ENCODE results near the gene TMEM151B.
"Not testable (repeated sequence)": the region's sequence is repeated elsewhere in the genome, so short reads cannot be mapped to it uniquely, and the experiment has no call there.

Gene TMEM151B

GRCh38 chr6:44228433-44228832 lies 41.8 kb upstream of the TMEM151B start:
- in situ Hi-C loops (cut with MboI; ENCODE audit: low pct_unique_long_range_greater_than_20kb, low sequenced_read_pairs, unreplicated experiment): no loop called here
- no peak for TF ChIP-seq CTCF (IDR thresholded peaks at IDR 0.05; ENCODE audit: extremely low read depth, insufficient read depth, missing control alignments)
- DNase-seq (ENCODE audit: low spot score): no peak

DNA sequence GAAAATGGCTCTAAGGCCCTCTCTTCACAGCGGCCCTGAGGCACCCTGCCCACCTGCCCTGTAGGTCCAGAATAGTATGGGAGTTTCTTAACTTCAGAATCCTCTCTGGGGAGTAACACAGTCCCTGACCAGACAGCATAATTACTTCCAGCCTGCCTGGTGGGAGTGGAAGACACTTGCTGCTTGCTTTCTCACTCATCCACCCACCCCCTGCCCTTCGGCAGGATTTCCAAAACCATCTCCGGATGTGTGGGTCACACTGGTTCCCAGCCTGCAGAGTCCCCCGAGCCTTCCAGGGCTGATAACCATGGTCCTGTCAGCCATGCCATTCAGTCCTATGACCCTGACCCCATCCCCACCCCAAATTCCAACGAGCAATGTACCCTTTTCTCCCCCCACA lies 41.4 kb upstream of the TMEM151B start:
- DNase-seq (ENCODE audit: low spot score): no peak
- no peak for TF ChIP-seq CTCF (IDR thresholded peaks at IDR 0.05; ENCODE audit: extremely low read depth, insufficient read depth, missing control alignments)
- in situ Hi-C loops (cut with MboI; ENCODE audit: low pct_unique_long_range_greater_than_20kb, low sequenced_read_pairs, unreplicated experiment): no loop called here

DNA sequence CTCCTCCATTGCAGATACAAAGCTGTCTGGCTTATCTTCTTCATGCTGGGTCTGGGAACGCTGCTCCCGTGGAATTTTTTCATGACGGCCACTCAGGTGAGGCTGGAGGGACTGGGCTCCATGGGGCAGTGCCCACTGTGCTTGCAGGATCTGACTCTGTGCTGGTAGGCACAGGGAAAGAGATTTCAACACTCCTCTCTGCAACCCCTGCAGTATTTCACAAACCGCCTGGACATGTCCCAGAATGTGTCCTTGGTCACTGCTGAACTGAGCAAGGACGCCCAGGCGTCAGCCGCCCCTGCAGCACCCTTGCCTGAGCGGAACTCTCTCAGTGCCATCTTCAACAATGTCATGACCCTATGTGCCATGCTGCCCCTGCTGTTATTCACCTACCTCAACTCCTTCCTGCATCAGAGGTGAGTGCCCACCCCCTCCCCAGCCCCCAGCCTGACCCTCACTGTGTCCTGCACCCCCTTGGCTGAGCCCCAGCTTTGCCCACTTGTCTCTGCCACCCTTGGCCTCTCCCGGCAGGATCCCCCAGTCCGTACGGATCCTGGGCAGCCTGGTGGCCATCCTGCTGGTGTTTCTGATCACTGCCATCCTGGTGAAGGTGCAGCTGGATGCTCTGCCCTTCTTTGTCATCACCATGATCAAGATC lies 40.7 kb upstream of the TMEM151B start:
- in situ Hi-C loops (cut with MboI; ENCODE audit: low pct_unique_long_range_greater_than_20kb, low sequenced_read_pairs, unreplicated experiment): no loop called here
- DNase-seq (ENCODE audit: low spot score): no peak
- TF ChIP-seq CTCF (IDR thresholded peaks at IDR 0.05; ENCODE audit: extremely low read depth, insufficient read depth, missing control alignments): no peak

DNA sequence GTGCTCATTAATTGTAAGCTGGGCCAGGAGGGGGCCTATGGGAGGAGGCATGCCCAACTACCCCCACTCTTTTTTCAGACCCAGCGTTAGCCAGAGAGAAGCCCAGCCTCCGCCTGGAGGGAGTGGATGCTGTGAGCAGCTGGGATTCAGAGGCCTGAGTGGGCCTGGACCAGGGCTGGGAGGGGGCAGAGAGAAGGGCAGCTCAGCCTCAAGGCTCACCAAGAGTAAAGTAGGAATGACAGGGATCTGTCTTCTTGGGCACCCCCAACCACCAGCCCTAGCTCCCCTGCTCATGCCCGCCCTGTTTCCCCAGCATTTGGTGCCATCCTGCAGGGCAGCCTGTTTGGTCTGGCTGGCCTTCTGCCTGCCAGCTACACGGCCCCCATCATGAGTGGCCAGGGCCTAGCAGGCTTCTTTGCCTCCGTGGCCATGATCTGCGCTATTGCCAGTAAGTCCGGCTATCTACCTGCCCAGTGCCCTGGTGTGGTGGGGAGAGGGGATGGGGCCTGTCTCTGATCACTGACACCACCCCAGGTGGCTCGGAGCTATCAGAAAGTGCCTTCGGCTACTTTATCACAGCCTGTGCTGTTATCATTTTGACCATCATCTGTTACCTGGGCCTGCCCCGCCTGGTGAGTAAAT lies 40.1 kb upstream of the TMEM151B start:
- in situ Hi-C loops (cut with MboI; ENCODE audit: low pct_unique_long_range_greater_than_20kb, low sequenced_read_pairs, unreplicated experiment): no loop called here
- DNase-seq (ENCODE audit: low spot score): no peak
- no peak for TF ChIP-seq CTCF (IDR thresholded peaks at IDR 0.05; ENCODE audit: extremely low read depth, insufficient read depth, missing control alignments)

GRCh38 chr6:44231426-44231825 lies 38.8 kb upstream of the TMEM151B start:
- DNase-seq (ENCODE audit: low spot score); in situ Hi-C loops (cut with MboI; ENCODE audit: low pct_unique_long_range_greater_than_20kb, low sequenced_read_pairs, unreplicated experiment): not testable (repeated sequence)

DNA sequence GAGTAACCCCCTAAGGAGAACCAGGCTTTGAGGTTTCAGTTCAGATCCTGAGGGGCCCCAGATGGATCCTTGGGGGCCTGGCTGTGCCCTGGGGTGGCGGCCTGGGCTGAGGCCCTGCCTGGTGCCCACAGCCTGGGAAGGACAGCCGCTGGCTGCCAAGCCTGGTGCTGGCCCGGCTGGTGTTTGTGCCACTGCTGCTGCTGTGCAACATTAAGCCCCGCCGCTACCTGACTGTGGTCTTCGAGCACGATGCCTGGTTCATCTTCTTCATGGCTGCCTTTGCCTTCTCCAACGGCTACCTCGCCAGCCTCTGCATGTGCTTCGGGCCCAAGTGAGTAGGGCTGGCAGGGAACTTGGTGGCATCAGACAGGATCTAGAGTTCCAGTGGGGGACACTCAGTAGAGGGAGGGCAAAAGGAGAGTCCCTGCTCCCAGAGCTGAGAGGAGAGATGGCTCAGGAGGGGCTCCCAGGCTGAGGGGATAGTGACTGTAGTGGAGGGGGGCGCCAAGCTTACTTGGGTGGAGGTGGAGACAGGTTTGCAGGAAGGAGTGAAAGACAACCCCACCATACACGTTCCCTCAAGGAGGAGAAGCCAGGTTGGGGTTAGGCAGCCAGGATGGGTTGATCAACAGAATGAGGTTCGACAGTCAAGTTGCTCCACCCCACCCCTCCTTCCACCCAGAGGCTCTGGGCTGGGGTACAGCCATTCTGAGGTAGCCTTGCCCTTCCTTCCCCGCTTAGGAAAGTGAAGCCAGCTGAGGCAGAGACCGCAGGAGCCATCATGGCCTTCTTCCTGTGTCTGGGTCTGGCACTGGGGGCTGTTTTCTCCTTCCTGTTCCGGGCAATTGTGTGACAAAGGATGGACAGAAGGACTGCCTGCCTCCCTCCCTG lies 37.3 kb upstream of the TMEM151B start:
- no peak for DNase-seq (ENCODE audit: low spot score)
- in situ Hi-C loops (cut with MboI; ENCODE audit: low pct_unique_long_range_greater_than_20kb, low sequenced_read_pairs, unreplicated experiment): no loop called here
- TF ChIP-seq CTCF (IDR thresholded peaks at IDR 0.05; ENCODE audit: extremely low read depth, insufficient read depth, missing control alignments): no peak

Data from GM13977 (cell line).